ENCODE data around the gene SLC49A3.
"Not testable (repeated sequence)": the region's sequence is repeated elsewhere in the genome, so short reads cannot be mapped to it uniquely, and the experiment has no call there.

SLC49A3 gene

DNA sequence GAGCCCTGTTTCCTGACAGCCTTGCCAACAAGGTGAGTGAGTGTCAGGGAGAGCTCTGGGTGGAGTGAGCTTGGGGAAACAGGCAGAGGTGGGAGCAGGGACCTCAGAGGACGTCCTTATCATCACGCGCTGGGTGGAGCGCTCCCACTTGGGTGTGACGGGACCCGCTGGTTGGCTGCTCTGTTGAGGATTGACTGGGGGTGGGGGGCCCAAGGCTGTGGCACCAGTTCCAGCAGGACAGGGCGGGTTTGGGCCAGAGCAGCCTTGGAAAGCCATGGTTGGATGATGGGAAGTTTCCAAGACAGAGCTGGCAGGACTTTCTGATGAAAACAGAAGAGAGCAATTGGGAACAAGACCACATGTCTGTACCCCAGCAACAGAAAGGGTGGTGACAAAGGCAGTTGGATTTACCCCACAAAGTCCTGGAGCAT is 13.7 kb upstream of the SLC49A3 start:
- TF ChIP-seq, protein P1, sequence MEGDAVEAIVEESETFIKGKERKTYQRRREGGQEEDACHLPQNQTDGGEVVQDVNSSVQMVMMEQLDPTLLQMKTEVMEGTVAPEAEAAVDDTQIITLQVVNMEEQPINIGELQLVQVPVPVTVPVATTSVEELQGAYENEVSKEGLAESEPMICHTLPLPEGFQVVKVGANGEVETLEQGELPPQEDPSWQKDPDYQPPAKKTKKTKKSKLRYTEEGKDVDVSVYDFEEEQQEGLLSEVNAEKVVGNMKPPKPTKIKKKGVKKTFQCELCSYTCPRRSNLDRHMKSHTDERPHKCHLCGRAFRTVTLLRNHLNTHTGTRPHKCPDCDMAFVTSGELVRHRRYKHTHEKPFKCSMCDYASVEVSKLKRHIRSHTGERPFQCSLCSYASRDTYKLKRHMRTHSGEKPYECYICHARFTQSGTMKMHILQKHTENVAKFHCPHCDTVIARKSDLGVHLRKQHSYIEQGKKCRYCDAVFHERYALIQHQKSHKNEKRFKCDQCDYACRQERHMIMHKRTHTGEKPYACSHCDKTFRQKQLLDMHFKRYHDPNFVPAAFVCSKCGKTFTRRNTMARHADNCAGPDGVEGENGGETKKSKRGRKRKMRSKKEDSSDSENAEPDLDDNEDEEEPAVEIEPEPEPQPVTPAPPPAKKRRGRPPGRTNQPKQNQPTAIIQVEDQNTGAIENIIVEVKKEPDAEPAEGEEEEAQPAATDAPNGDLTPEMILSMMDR (conservative IDR thresholded peaks at IDR 0.05; ENCODE audit: control insufficient read depth, insufficient read depth, low read depth, low read length): no peak
- H3K4me3 ChIP-seq (ENCODE audit: control insufficient read depth, low read depth, low read length): no peak overlapping the region
- DNase-seq (ENCODE audit: low read depth): no peak

DNA sequence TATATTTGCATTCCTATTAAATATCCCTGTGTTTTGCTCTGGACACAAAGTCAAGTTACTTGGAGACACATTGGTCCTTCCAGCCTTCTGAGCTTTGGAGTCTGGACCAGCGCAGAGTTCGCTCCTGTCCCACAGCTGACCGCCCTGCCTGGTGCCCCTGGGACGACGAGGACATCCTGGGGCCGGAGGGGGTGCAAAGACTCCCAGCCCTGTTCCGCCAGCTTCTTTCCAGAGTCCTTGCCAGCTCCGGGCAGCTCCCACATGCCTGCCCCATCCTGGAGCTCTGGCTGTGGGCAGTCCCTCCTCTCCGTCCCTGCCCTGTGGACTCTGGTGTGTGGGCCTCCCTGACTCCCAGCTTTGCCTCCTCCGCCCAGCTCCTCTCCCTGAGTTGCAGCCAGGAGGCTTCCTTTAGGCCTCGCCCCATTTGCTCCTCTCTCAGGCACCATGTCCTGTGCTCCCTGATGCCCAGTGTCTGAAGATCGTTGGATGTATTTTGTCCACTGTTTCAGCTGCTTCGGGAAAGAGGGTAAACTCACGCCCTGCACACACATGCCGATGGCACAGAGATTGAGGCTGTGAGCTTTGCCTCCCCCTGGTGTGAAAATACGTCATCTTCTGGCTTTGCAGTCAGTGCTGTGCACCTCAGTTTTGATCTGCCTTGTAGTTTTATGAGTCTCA is 11.8 kb upstream of the SLC49A3 start:
- TF ChIP-seq, protein P1 (conservative IDR thresholded peaks at IDR 0.05; ENCODE audit: control insufficient read depth, insufficient read depth, low read depth, low read length): no peak

DNA sequence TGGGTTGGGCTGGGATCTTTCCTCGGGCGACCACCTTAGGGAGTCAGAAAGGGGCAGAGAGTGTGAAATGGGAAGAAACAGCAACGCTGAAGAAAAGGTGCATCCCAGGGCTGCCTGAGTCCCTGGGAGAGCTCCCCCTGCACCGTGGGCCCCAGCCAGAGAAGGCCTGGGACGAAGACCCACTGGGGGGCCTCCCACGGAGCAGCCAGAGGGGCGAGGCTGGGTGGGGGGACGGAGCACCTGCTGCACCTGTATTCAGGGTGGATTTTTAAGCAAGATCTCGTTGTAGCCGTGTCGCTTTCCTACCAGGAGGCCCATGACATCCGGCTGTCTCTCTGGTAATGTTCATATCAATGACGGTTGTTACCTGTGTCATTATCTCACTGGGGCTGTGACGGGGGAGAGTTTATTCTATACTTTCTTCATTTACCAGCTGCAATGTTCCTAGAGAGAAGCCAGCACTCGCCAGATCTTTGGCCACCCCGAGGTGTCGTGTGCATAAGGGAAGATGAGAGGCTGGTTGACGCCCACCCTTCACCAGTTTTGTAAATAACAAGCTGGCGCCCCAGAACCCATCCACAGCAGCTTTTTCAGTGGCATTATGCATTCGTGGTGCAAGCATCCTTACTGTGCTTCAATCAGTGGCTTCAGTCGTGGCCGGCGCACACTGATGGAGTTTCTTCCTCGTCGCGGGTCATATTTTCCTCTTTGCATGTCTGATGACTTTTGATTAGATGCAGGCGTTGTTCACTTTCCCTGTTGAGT is 11.0 kb upstream of the SLC49A3 start:
- no peak for DNase-seq (ENCODE audit: low read depth)
- TF ChIP-seq, protein P1 (conservative IDR thresholded peaks at IDR 0.05; ENCODE audit: control insufficient read depth, insufficient read depth, low read depth, low read length): no peak
- no peak overlapping the region for H3K4me3 ChIP-seq (ENCODE audit: control insufficient read depth, low read depth, low read length)

More for the DNA sequence above, 11.8 kb upstream of the SLC49A3 start:
- DNase-seq (ENCODE audit: low read depth): no peak
- H3K4me3 ChIP-seq (ENCODE audit: control insufficient read depth, low read depth, low read length): no peak overlapping the region

DNA sequence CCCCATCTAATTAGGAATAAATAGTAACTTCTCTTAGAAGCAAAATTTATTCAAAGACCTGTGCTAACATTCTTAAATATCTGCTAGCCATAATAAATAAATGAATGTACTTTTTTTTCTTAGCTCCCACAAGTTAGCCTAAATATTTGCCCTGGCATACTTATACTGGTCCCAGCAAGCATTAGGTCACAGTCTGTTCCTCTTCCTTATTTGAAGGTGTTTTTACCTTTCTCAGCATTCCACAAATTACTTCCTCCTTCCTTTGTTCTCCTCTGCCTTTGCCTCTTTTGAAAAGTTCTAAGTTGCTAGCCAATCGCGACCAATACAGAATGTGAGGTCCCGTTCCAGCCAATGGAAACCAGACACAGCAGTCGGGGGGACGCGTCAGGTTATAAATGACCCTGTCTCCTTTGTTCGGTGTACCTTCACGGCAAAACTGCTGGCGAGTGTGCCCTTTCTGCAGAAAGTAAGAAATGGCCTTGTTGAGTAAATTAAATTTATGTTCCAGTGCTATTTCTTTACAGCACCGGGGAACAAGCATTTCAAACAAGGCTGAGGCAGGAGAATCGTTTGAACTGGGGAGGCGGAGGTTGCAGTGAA is 5.5 kb upstream of the SLC49A3 start:
- DNase-seq (ENCODE audit: low read depth); H3K4me3 ChIP-seq (ENCODE audit: control insufficient read depth, low read depth, low read length): not testable (repeated sequence)

DNA sequence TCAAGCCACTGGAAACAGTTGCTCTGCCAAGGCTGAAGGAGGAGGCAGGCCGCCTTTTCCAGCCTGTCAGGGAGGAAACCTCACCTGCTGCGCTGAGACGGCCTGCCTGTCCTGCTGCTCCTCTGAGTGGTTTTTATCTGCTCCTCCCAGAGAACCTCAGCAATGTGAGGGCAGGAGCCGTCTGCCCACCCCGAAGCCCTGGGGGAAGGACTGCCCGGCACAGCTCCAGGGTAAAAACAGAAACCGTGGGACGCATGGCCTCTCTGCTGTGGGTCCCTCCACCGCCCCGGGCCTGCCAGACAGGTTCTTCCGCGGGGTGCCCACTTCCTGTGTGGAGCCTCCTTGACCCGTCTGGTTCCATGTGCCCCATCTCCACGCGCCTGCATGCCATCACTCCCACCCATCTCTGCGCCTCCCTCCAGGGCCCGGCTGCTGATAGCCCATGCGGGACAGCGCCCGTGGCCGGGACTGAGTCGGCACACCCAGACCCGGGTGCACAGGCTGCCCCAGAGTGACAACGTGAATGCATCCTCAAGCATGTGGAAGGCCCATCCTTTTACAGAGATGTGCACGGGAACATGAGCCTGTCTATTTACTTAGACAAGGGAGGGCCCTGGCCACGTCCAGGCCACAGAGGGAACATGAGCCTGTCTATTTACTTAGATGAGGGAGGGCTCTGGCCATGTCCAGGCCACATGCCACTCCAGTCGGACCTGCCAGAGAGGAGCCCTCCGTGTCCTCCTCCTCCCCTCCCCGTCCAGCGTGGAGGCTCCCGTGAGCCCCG is 4.0 kb upstream of the SLC49A3 start:
- no peak for DNase-seq (ENCODE audit: low read depth)
- no peak overlapping the region for H3K4me3 ChIP-seq (ENCODE audit: control insufficient read depth, low read depth, low read length)
- TF ChIP-seq, protein P1 (conservative IDR thresholded peaks at IDR 0.05; ENCODE audit: control insufficient read depth, insufficient read depth, low read depth, low read length): no peak

DNA sequence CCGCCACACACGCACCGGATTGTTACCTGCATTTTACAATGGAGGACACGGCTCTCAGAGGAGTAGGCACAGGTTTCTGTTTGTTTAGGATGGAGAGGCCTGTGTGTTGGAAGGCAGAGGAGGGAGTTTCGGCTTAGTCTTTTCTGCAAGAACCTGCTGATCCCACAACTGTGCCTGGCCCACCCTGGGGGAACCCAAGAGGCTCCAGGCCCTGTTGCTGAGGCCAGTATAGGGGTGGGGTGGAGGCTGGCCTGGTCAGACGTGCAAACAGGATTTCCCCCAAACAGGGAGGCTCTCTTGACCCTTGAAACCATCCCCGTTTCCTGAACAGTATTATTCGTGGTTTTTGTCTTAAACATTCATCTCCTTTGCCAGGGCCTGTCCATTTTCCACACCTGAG is 772 bp upstream of the SLC49A3 start:
- TF ChIP-seq, protein P1 (conservative IDR thresholded peaks at IDR 0.05; ENCODE audit: control insufficient read depth, insufficient read depth, low read depth, low read length): no peak
- no peak overlapping the region for H3K4me3 ChIP-seq (ENCODE audit: control insufficient read depth, low read depth, low read length)
- no peak for DNase-seq (ENCODE audit: low read depth)
